Peyer's patch (tissue), 4 donors: ENCODE data around the gene TMEM204. TPM values are rescaled to one million over a fixed set of nuclear protein-coding genes. Genes with fewer than 3 reads are reported as not detected.
A peak's percentile ranks its signal among the peaks of the same experiment; 100 is the strongest.

Source experiments
- DNase-seq, 3 donors: peaks; one replicate each; pipeline ENCODE4 v3.0.0-alpha.2; 2017 to 2019
- H3K27ac ChIP-seq, 4 donors: fragments of 200-600 bp; sonication (generic); one replicate each; pipeline ENCODE4 v1.5.1; 2016 to 2019
- H3K27me3 ChIP-seq, 2 donors: fragments of 200-600 bp; sonication (generic); one replicate each; pipeline ENCODE4 v1.5.1; 2019
- H3K36me3 ChIP-seq, 3 donors: fragments of 200-600 bp; sonication (generic); one replicate each; pipeline ENCODE4 v1.5.1; 2016 to 2019
- H3K4me1 ChIP-seq, 4 donors: fragments of 200-600 bp; sonication (generic); one replicate each; pipeline ENCODE4 v1.5.1; 2016 to 2019
- H3K4me3 ChIP-seq, 4 donors: fragments of 200-600 bp; sonication (generic); 1 replicate in 3 of 4; 2 replicates in 1 of 4; pipeline ENCODE4 v1.5.1; 2016 to 2019; ENCODE audit warnings: mild to moderate bottlenecking in 1 of 4
- H3K9me3 ChIP-seq, 4 donors: fragments of 200-600 bp; sonication (generic); one replicate each; pipeline ENCODE4 v1.5.1; 2016 to 2019; ENCODE audit warnings: mild to moderate bottlenecking in 1 of 4
- POLR2A ChIP-seq, 2 donors: fragments of 450-650 bp; IDR thresholded peaks; one replicate each; pipeline ENCODE4 v1.5.1; 2017; ENCODE audit warnings: antibody characterized with exemption in 2 of 2, mild to moderate bottlenecking in 2 of 2, moderate library complexity in 2 of 2
- total RNA-seq, 4 donors: library from RNA; depleted of rRNA; stranded (reverse); fragments of >200 nt; gene quantifications; one replicate each; pipeline ENCODE4 v1.1.0, GENCODE V29; 2016
- TF ChIP-seq, protein P1 (sequence below), 6 experiments: fragments of 450-650 bp in 4 of 6; fragments of 200-600 bp in 2 of 6; sonication (generic) in 1 of 6; IDR thresholded peaks; one replicate each; pipeline ENCODE4 v1.5.1; 2017 to 2019; ENCODE audit warnings: antibody characterized with exemption in 6 of 6, mild to moderate bottlenecking in 3 of 6, moderate library complexity in 1 of 6

TMEM204 gene
- total RNA-seq, 4 donors from 2014 or later, result 7.4 to 42.1 (median 11.6) TPM

DNA sequence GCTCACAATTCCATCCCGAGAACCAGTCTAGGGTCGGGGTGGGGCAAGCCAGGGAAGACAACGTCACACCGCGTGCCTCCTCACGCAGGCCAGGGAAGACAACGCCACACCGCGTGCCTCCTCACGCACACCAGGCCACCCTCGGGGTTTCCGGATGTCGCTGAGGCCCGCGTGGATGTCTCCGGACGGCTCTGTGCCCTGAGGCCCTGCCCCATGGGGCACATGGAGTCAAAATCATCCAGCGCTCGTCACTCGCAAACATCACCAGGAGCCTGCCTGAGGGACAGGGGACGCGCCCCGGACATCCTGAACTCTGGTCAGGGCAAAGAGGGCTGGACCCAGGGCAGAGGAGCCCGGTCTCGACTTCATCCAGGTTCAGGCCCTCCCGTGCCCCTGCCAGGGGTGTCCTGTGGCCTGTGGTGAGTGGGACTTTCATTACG, 3.7 kb downstream of the TMEM204 start:
- DNase-seq, result no peak
- H3K4me1 ChIP-seq, result peaks cover 0 to 37% (median 17%) of the 10 kb centered on the region in 4 donors
- peak overlapping the region in 3 of 4 donors; percentile 25 to 95 (median 58) for H3K27ac ChIP-seq
- H3K36me3 ChIP-seq, result peaks cover 0 to 42% (median 0%) of the 10 kb centered on the region in 3 donors
- TF ChIP-seq, protein P1, sequence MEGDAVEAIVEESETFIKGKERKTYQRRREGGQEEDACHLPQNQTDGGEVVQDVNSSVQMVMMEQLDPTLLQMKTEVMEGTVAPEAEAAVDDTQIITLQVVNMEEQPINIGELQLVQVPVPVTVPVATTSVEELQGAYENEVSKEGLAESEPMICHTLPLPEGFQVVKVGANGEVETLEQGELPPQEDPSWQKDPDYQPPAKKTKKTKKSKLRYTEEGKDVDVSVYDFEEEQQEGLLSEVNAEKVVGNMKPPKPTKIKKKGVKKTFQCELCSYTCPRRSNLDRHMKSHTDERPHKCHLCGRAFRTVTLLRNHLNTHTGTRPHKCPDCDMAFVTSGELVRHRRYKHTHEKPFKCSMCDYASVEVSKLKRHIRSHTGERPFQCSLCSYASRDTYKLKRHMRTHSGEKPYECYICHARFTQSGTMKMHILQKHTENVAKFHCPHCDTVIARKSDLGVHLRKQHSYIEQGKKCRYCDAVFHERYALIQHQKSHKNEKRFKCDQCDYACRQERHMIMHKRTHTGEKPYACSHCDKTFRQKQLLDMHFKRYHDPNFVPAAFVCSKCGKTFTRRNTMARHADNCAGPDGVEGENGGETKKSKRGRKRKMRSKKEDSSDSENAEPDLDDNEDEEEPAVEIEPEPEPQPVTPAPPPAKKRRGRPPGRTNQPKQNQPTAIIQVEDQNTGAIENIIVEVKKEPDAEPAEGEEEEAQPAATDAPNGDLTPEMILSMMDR (IDR thresholded peaks at IDR 0.05), result no peak
- no peak for TF ChIP-seq POLR2A (IDR thresholded peaks at IDR 0.05)
- no peaks in the 10 kb centered on the region for H3K9me3 ChIP-seq
- no peaks in the 10 kb centered on the region for H3K27me3 ChIP-seq
- H3K4me3 ChIP-seq, result peak overlapping the region in 2 of 4 donors; percentile 67 to 72

DNA sequence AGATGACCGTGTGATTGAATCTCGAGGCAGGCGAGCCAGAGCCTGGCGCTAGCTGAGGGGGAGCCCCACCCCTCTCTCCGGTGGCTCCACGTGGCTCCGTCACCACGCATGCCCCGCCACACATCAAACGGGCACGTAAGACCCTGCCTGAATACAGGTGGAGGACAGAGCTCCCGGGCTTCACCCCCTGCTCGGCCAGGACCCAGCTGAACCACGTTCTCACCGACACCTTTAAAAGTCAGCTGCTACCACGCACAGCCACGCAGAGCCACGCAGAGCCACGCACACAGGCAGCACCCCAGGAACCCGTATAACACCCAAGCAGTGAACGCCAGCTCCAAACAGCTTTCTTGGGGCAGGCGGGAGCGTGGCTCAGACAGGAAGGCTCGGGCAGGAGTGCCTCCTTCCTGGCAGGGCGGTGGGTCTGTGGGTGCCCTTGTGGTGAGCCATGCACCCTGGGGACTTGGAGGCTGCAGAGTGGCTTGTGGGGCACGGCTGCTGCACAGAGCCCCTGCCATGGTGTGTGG, 4.4 kb downstream of the TMEM204 start:
- H3K4me1 ChIP-seq, result peaks cover 0 to 35% (median 17%) of the 10 kb centered on the region in 4 donors
- H3K27me3 ChIP-seq, result no peaks in the 10 kb centered on the region
- H3K4me3 ChIP-seq, result peak overlapping the region in 2 of 4 donors; percentile 9 to 72
- DNase-seq, result no peak
- H3K9me3 ChIP-seq, result no peaks in the 10 kb centered on the region
- peaks cover 0 to 47% (median 0%) of the 10 kb centered on the region in 3 donors for H3K36me3 ChIP-seq
- TF ChIP-seq, protein P1 (IDR thresholded peaks at IDR 0.05), result no peak
- no peak for TF ChIP-seq POLR2A (IDR thresholded peaks at IDR 0.05)
- peak overlapping the region in 2 of 4 donors; percentile 10 to 58 for H3K27ac ChIP-seq

DNA sequence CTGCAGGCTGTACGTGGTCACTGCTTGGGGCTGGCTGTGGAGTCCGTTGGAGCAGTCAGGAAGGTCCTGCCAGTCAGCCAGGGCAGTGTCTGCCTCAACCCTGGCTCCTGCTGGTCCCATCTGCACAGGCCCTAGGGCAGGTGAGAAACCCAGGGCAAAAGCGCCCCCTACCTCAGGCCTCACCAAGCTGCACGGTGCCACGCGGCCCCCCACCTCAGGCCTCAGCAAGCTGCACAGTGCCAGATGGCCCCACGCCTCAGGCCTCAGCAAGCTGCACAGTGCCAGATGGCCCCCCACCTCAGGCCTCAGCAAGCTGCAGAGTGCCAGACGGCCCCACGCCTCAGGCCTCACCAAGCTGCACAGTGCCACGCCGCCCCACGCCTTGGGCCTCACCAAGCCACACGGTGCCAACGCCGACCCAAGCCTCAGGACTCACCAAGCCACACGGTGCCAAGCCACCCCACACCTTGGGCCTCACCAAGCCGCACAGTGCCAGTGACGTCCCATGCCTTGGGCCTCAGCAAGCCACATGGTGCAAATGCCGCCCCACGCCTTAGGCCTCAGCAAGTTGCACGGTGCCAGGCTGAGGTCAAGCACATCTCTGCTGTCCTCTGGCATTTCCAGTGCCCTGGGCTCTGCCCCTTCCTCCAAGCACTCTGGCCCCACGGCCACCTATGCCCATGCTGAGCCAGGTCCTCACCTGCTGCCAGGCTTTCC, 5.5 kb downstream of the TMEM204 start:
- no peak for DNase-seq
- Histone ChIP-seq H3K9me3 (no peaks in the 10 kb centered on the region), H3K27ac (no peak overlapping the region), H3K4me3 (no peak overlapping the region), H3K36me3 (peaks cover 0 to 48% (median 0%) of the 10 kb centered on the region in 3 donors), H3K27me3 (no peaks in the 10 kb centered on the region), H3K4me1 (peaks cover 0 to 42% (median 22%) of the 10 kb centered on the region in 4 donors)
- TF ChIP-seq POLR2A (IDR thresholded peaks at IDR 0.05), result no peak
- TF ChIP-seq, protein P1 (IDR thresholded peaks at IDR 0.05), result no peak

DNA sequence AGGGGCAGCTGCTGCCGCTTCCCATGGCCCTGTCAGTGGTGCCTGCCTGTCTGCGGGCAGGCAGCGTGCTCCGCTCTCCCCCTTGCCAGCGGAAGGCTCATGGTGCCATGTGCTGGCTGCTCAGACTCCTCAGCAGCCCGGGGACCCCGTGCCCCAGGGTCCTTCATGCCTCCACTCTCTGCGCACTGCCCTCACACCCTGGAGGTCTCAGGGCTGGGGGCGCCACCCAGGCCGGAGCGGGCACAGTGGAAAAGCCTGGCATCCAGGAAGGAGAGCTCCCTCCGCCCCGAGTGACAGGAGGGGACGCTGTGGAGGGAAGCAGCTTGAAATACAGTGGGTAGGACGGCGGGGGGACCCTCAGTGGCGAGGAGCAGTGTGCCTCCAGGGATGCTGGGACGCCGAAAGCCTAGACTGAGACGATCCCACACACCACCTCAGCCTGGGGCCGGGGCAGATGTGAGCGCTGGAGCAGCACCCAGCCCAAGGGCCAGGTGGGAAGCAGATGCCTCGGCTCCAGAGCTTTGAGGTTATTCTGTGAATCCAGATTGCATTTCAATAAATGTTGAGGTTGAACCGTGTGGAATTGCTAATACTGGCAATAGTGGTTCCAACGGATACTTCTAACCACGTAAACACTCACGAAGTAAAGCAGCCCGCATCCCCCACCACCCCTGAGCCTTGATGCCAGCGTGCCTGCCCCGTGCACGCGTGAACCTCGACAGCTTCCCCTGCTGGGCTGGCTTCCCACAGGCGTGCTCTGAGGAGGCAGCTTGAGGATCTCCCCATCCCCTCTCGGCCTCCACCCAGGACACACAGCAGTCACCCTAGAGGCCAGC, 6.5 kb downstream of the TMEM204 start:
- Histone ChIP-seq H3K4me3 (no peak overlapping the region), H3K9me3 (no peaks in the 10 kb centered on the region), H3K4me1 (peaks cover 0 to 52% (median 22%) of the 10 kb centered on the region in 4 donors), H3K27ac (no peak overlapping the region), H3K36me3 (peaks cover 0 to 48% (median 0%) of the 10 kb centered on the region in 3 donors), H3K27me3 (no peaks in the 10 kb centered on the region)
- TF ChIP-seq, protein P1 (IDR thresholded peaks at IDR 0.05), result no peak
- no peak for TF ChIP-seq POLR2A (IDR thresholded peaks at IDR 0.05)
- DNase-seq, result no peak

DNA sequence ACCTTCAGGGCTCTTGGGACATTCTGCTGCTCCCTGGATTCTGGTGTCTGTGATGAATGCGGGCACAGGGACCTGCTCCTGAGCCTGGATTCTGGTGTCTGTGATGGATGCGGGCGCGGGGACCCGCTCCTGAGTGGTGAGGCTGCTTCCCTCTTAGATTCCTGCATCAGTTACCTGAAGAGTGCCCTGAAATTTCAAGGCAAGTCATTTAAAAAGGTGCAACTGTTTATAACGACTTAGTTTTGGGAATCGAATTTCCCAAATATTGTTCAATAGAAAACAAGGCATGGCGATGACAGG, 7.0 kb downstream of the TMEM204 start:
- H3K4me3 ChIP-seq, result no peak overlapping the region
- no peak for DNase-seq
- no peaks in the 10 kb centered on the region for H3K9me3 ChIP-seq
- H3K27ac ChIP-seq, result no peak overlapping the region
- peaks cover under 1 to 58% (median 22%) of the 10 kb centered on the region in 4 donors for H3K4me1 ChIP-seq
- H3K36me3 ChIP-seq, result peaks cover 0 to 48% (median 0%) of the 10 kb centered on the region in 3 donors
- TF ChIP-seq, protein P1 (IDR thresholded peaks at IDR 0.05), result no peak
- TF ChIP-seq POLR2A (IDR thresholded peaks at IDR 0.05), result no peak
- H3K27me3 ChIP-seq, result no peaks in the 10 kb centered on the region
